Measurements from ENCODE around the gene UGT1A3.

DNA sequence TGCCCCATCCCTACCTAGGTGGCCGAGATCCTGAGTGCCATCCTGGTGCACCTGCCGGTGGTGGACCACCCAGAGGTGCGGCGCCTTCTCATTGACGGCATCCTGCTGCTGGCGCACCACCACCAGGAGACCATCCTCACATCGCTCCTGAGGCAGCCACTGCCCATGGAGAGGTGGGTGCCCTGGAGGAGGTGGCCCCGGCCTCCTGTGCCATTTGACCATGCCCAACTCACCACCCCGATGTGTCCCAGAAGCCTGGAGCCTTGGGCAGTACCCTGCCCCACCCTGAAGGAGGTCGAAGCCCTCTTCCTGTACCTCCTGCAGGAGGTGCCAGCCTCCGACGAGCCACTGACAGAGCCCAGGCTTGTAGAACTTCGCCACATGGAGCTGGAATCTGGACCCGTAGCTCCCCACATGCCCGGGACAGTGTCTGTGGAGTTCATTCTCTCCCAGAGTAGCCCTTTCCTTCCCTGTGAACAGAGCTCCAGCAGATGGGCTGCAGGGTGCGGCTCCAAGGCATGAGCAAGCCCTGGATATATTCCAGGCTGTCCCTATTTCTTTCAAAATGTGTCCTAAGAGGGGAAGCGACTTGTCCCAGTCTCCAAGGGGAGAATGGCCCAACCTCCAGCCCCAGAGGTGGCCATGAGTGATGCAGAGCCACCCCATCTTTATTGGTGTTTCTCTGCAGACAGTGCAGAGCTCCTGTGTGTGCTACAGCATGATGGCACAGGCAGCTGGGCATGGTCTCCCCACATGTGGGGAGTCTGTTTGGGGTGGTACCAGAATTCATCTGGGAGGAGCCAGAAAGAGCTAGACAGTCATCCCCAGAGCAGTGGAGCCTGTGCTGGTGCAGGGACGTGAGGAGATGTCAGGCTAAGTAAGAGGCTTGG, 91.3 kb downstream of the UGT1A3 start:
- no peak for TF ChIP-seq POLR2AphosphoS5 (IDR thresholded peaks at IDR 0.05; ENCODE audit: low read depth)
- TF ChIP-seq, protein P1, sequence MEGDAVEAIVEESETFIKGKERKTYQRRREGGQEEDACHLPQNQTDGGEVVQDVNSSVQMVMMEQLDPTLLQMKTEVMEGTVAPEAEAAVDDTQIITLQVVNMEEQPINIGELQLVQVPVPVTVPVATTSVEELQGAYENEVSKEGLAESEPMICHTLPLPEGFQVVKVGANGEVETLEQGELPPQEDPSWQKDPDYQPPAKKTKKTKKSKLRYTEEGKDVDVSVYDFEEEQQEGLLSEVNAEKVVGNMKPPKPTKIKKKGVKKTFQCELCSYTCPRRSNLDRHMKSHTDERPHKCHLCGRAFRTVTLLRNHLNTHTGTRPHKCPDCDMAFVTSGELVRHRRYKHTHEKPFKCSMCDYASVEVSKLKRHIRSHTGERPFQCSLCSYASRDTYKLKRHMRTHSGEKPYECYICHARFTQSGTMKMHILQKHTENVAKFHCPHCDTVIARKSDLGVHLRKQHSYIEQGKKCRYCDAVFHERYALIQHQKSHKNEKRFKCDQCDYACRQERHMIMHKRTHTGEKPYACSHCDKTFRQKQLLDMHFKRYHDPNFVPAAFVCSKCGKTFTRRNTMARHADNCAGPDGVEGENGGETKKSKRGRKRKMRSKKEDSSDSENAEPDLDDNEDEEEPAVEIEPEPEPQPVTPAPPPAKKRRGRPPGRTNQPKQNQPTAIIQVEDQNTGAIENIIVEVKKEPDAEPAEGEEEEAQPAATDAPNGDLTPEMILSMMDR (IDR thresholded peaks at IDR 0.05; ENCODE audit: insufficient read depth, low read length): no peak
- no peak for TF ChIP-seq GABPA (IDR thresholded peaks at IDR 0.05; ENCODE audit: low read depth)
- TF ChIP-seq SPI1 (IDR thresholded peaks at IDR 0.05; ENCODE audit: borderline replicate concordance, low read depth): no peak
